Measurements from ENCODE around the gene TAOK1.
A peak's percentile ranks its signal among the peaks of the same experiment; 100 is the strongest.

Gene TAOK1

GRCh38 chr17:29586676-29587469, 196.7 kb downstream of the TAOK1 start:
- Histone ChIP-seq H3K9me3 (ENCODE audit: severe bottlenecking) (no peaks in the 10 kb centered on the region), H3K27ac (no peak overlapping the region), H3K27me3 (ENCODE audit: insufficient read depth, low read depth, severe bottlenecking) (no peaks in the 10 kb centered on the region), H3K36me3 (peaks cover 17% of the 10 kb centered on the region), H3K4me3 (ENCODE audit: low read depth, low read length) (no peak overlapping the region)
- no peak for TF ChIP-seq CTCF (IDR thresholded peaks at IDR 0.05; ENCODE audit: low read depth, low read length)
- no peak for DNase-seq

GRCh38 chr17:29587591-29587990, 197.4 kb downstream of the TAOK1 start:
- Histone ChIP-seq H3K4me3 (ENCODE audit: low read depth, low read length) (no peak overlapping the region), H3K9me3 (ENCODE audit: severe bottlenecking) (no peaks in the 10 kb centered on the region), H3K27ac (no peak overlapping the region), H3K36me3 (peaks cover 9% of the 10 kb centered on the region), H3K27me3 (ENCODE audit: insufficient read depth, low read depth, severe bottlenecking) (no peaks in the 10 kb centered on the region)
- no peak for TF ChIP-seq CTCF (IDR thresholded peaks at IDR 0.05; ENCODE audit: low read depth, low read length)
- DNase-seq, result no peak

- no peak for TF ChIP-seq CTCF (IDR thresholded peaks at IDR 0.05; ENCODE audit: low read depth, low read length)
- H3K36me3 ChIP-seq, result peaks cover 4% of the 10 kb centered on the region
- no peaks in the 10 kb centered on the region for H3K9me3 ChIP-seq (ENCODE audit: severe bottlenecking)
- H3K27ac ChIP-seq, result no peak overlapping the region
- peak overlapping the region; percentile 59 for H3K4me3 ChIP-seq (ENCODE audit: low read depth, low read length)
- no peak for DNase-seq
- H3K27me3 ChIP-seq (ENCODE audit: insufficient read depth, low read depth, severe bottlenecking), result no peaks in the 10 kb centered on the region
Measured at GRCh38 chr17:29588017-29588561, 197.9 kb downstream of the TAOK1 start.

GRCh38 chr17:29588562-29589411, 198.6 kb downstream of the TAOK1 start:
- no peak for DNase-seq
- no peaks in the 10 kb centered on the region for H3K27me3 ChIP-seq (ENCODE audit: insufficient read depth, low read depth, severe bottlenecking)
- TF ChIP-seq CTCF (IDR thresholded peaks at IDR 0.05; ENCODE audit: low read depth, low read length), result no peak
- H3K27ac ChIP-seq, result peak overlapping the region; percentile 51
- H3K4me3 ChIP-seq (ENCODE audit: low read depth, low read length), result peak overlapping the region; percentile 59
- no peaks in the 10 kb centered on the region for H3K36me3 ChIP-seq
- H3K9me3 ChIP-seq (ENCODE audit: severe bottlenecking), result no peaks in the 10 kb centered on the region

- peak within 1 kb of the TSS; percentile 67 for H3K4me3 ChIP-seq (ENCODE audit: low read depth, low read length)
- peak; percentile 84 for DNase-seq
- no peaks in the 10 kb centered on the region for H3K9me3 ChIP-seq (ENCODE audit: severe bottlenecking)
- no peaks in the 10 kb centered on the region for H3K27me3 ChIP-seq (ENCODE audit: insufficient read depth, low read depth, severe bottlenecking)
- no peaks in the 10 kb centered on the region for H3K36me3 ChIP-seq
- peak within 1 kb of the TSS; percentile 94 for H3K27ac ChIP-seq
- no peak for TF ChIP-seq CTCF (IDR thresholded peaks at IDR 0.05; ENCODE audit: low read depth, low read length)
Measured at GRCh38 chr17:29589524-29590410, 199.6 kb downstream of the TAOK1 start, which contains the start of gene GIT1. Gene GIT1, minus strand, starts transcription at chr17:29589648. Its CDS starts 270 bp downstream, at chr17:29589378.

Data from WERI-Rb-1 (cell line).